K562 (cell line): Measurements from ENCODE around the gene SLC7A11. TPM values are rescaled to one million over a fixed set of nuclear protein-coding genes. Genes with fewer than 3 reads are reported as not detected.

Experiments
- DACH1 ChIP-seq: fragments of 450-650 bp; IDR thresholded peaks from 2 replicates; pipeline ENCODE4 v1.6.1; 2018; ENCODE audit not compliant: partially characterized antibody
- E2F1 ChIP-seq: sonication (generic); formaldehyde crosslinking; IDR thresholded peaks from 2 replicates; pipeline ENCODE4 v1.8.1; 2023; ENCODE audit warnings: mild to moderate bottlenecking, missing genetic modification reagents, moderate library complexity
- SMAD3 ChIP-seq: fragments of 450-650 bp; formaldehyde crosslinking; conservative IDR thresholded peaks from 2 replicates; pipeline ENCODE4 v1.4.0; 2020; ENCODE audit warnings: mild to moderate bottlenecking
- ZBTB40 ChIP-seq, 2 experiments: fragments of 450-650 bp in 1 of 2; sonication (generic) in 1 of 2; formaldehyde crosslinking in 1 of 2; IDR thresholded peaks; 2 replicates each; pipeline versions ENCODE4 v1.7.1 to v1.9.0; 2016 to 2022; ENCODE audit warnings: inconsistent platforms in 1 of 2, mild to moderate bottlenecking in 1 of 2, missing genetic modification reagents in 1 of 2
- ZFP91 ChIP-seq: sonication (generic); formaldehyde crosslinking; IDR thresholded peaks from 2 replicates; pipeline ENCODE4 v1.8.0; 2022; ENCODE audit warnings: mild to moderate bottlenecking, missing genetic modification reagents
- polyA plus RNA-seq, 8 experiments: library from polyadenylated mRNA; depleted of rRNA in 4 of 8; stranded (reverse) in 5 of 8; unstranded in 3 of 8; fragments of >200 nt; fragmentation: Nextera tagmentation in 2 of 8; fragmentation: Illumina TruSeq in 1 of 8; extraction: Ambion mirVana in 2 of 8; extraction: Trizol in 1 of 8; gene quantifications; 2 replicates each; pipeline versions ENCODE4 v1.2.1 to v1.2.3, GENCODE V29; 2011 to 2014; ENCODE audit warnings: inconsistent platforms in 1 of 8, missing spikeins in 1 of 8
- total RNA-seq, 7 experiments: library from RNA; depleted of rRNA in 6 of 7; stranded (reverse); fragments of >200 nt in 6 of 7; fragmentation: Illumina TruSeq in 2 of 7; extraction: Trizol in 2 of 7; gene quantifications; 2 replicates each; pipeline versions ENCODE4 v1.2.1 to v1.2.3, GENCODE V29; 2011 to 2021; ENCODE audit warnings: low replicate concordance in 1 of 7

The SLC7A11 gene
- total and polyA plus RNA-seq, 9 of the 15 experiments (the other 6 are each of a cell fraction or from before 2014, with no cell fraction given): 4.5 to 26.1 (median 13.5) TPM

DNA sequence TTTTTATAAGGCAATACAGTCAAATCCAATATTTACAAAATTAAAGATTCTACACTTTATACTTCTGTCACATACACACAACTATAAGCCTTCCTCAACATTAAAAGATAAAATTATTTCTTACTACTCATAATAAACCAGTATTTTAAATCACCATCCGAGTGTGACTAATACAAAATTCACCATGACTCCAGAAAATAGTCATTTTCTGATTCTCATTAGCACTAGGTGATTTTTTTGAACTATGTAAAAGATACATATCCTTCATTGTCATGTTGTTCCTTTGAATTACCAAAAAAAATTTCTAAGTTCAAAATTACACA is 646 bp upstream of the SLC7A11 start (continued):
- 0 out of 2 replicates have a peak, but pooled peaks have one; percentile 22 for TF ChIP-seq ZBTB40 (IDR thresholded peaks at IDR 0.05)
- TF ChIP-seq ZBTB40 (CRISPR knock-in tag; IDR thresholded peaks at IDR 0.05): no peak
- no peak for TF ChIP-seq SMAD3 (CRISPR knock-in tag)
- no peak for TF ChIP-seq DACH1
- TF ChIP-seq ZFP91 (CRISPR knock-in tag): no peak
- no peak for TF ChIP-seq E2F1 (CRISPR knock-in tag)
